Neural cell (in vitro differentiated cells): Measurements from ENCODE around the gene ERBB2.

Source experiments
- CTCF ChIP-seq: fragments of 450-650 bp; IDR thresholded peaks from 2 replicates; pipeline ENCODE4 v1.5.1; 2014; ENCODE audit warnings: antibody characterized with exemption, mild to moderate bottlenecking, moderate library complexity; ENCODE audit not compliant: poor library complexity, severe bottlenecking
- MXI1 ChIP-seq: fragments of 450-650 bp; conservative IDR thresholded peaks from 2 replicates; pipeline ENCODE4 v1.6.1; 2014; ENCODE audit warnings: antibody characterized with exemption, mild to moderate bottlenecking; ENCODE audit not compliant: poor library complexity, severe bottlenecking
- RAD21 ChIP-seq: fragments of 450-650 bp; conservative IDR thresholded peaks from 2 replicates; pipeline ENCODE4 v1.6.1; 2014; ENCODE audit warnings: antibody characterized with exemption, mild to moderate bottlenecking, moderate library complexity
- REST ChIP-seq: IDR thresholded peaks from 2 replicates; pipeline ENCODE4 v1.6.1; 2012; ENCODE audit warnings: borderline replicate concordance

- TF ChIP-seq RAD21 (no peak), CTCF (no peak), REST (no peak), MXI1 (no peak)
Measured at GRCh38 chr17:39653316-39653661, 46.6 kb upstream of the ERBB2 start.
